Trophoblast cell (in vitro differentiated cells and primary cell): ENCODE data around the gene BANF2.

Source experiments
- DNase-seq, 2 donors: peaks; one replicate each; pipeline ENCODE4 v3.0.0-alpha.2; 2016
- H2AFZ ChIP-seq: 2 replicates; pipeline ENCODE4 v1.6.1; 2013; ENCODE audit warnings: low read length, moderate library complexity, mild to moderate bottlenecking; ENCODE audit not compliant: insufficient read depth, poor library complexity
- H2AK5ac ChIP-seq: 2 replicates; pipeline ENCODE4 v1.6.1; 2013; ENCODE audit warnings: mild to moderate bottlenecking, low read length
- H2BK120ac ChIP-seq: 2 replicates; pipeline ENCODE4 v1.6.1; 2013; ENCODE audit warnings: low read length, mild to moderate bottlenecking, moderate library complexity; ENCODE audit not compliant: insufficient read depth, poor library complexity
- H2BK12ac ChIP-seq: 2 replicates; pipeline ENCODE4 v1.6.1; 2013; ENCODE audit warnings: mild to moderate bottlenecking, low read length, moderate library complexity
- H2BK5ac ChIP-seq: 2 replicates; pipeline ENCODE4 v1.6.1; 2013; ENCODE audit warnings: low read length, low read depth, moderate library complexity, mild to moderate bottlenecking; ENCODE audit not compliant: poor library complexity
- H3K14ac ChIP-seq: 2 replicates; pipeline ENCODE4 v1.6.1; 2013; ENCODE audit warnings: mild to moderate bottlenecking, low read length
- H3K18ac ChIP-seq: 2 replicates; pipeline ENCODE4 v1.6.1; 2013; ENCODE audit warnings: mild to moderate bottlenecking, low read length
- H3K23ac ChIP-seq: 2 replicates; pipeline ENCODE4 v1.6.1; 2013; ENCODE audit warnings: low read length
- H3K27ac ChIP-seq: 2 replicates; pipeline ENCODE4 v1.5.1; 2013; ENCODE audit warnings: low read depth, mild to moderate bottlenecking, inconsistent platforms, low read length, moderate library complexity
- H3K27me3 ChIP-seq: 2 replicates; pipeline ENCODE4 v1.6.1; 2013; ENCODE audit warnings: inconsistent platforms, mild to moderate bottlenecking, low read length, moderate library complexity; ENCODE audit not compliant: insufficient read depth
- H3K36me3 ChIP-seq, 2 experiments: 1 replicate in 1 of 2; 2 replicates in 1 of 2; pipeline ENCODE4 v1.6.1; 2013; ENCODE audit warnings: low read length in 2 of 2, mild to moderate bottlenecking in 2 of 2, moderate library complexity in 1 of 2; ENCODE audit not compliant: insufficient read depth in 2 of 2, control insufficient read depth in 1 of 2
- H3K4ac ChIP-seq: 2 replicates; pipeline ENCODE4 v1.6.1; 2013; ENCODE audit warnings: low read depth, mild to moderate bottlenecking, low read length, moderate library complexity
- H3K4me1 ChIP-seq, 2 experiments: 1 replicate in 1 of 2; 2 replicates in 1 of 2; pipeline ENCODE4 v1.6.1; 2013; ENCODE audit warnings: low read length in 2 of 2, mild to moderate bottlenecking in 2 of 2, moderate library complexity in 1 of 2; ENCODE audit not compliant: insufficient read depth in 2 of 2, control insufficient read depth in 1 of 2
- H3K4me2 ChIP-seq: 2 replicates; pipeline ENCODE4 v1.6.1; 2013; ENCODE audit warnings: inconsistent platforms, mild to moderate bottlenecking, low read length, moderate library complexity
- H3K4me3 ChIP-seq: 2 replicates; pipeline ENCODE4 v1.5.1; 2013; ENCODE audit warnings: mild to moderate bottlenecking, low read depth, low read length, inconsistent platforms
- H3K79me1 ChIP-seq: one replicate; pipeline ENCODE4 v1.6.1; 2013; ENCODE audit warnings: low read length
- H3K79me2 ChIP-seq: 2 replicates; pipeline ENCODE4 v1.6.1; 2013; ENCODE audit warnings: low read length, mild to moderate bottlenecking; ENCODE audit not compliant: control insufficient read depth, insufficient read depth, poor library complexity
- H3K9ac ChIP-seq: 2 replicates; pipeline ENCODE4 v1.6.1; 2013; ENCODE audit warnings: mild to moderate bottlenecking, low read length
- H3K9me3 ChIP-seq: 2 replicates; pipeline ENCODE4 v1.6.1; 2013; ENCODE audit warnings: low read depth, mild to moderate bottlenecking, control low read depth, inconsistent platforms, low read length; ENCODE audit not compliant: insufficient read depth
- H4K12ac ChIP-seq: 2 replicates; pipeline ENCODE4 v1.6.1; 2013; ENCODE audit warnings: low read depth, mild to moderate bottlenecking, low read length, moderate library complexity
- H4K8ac ChIP-seq: 2 replicates; pipeline ENCODE4 v1.6.1; 2013; ENCODE audit warnings: low read depth, mild to moderate bottlenecking, low read length, moderate library complexity
- H4K91ac ChIP-seq: one replicate; pipeline ENCODE4 v1.6.1; 2013; ENCODE audit warnings: low read depth, mild to moderate bottlenecking, low read length, moderate library complexity
- WGBS: extraction: QIAGEN DNeasy Blood & Tissue Kit; methylation state at CpG from one replicate; pipeline ENCODE4 v1.1.7; 2013; ENCODE audit warnings: missing lambda C conversion rate; ENCODE audit not compliant: insufficient read length, insufficient coverage; ENCODE audit errors: extremely low coverage; 5-methylcytosine and 5-hydroxymethylcytosine counted together

Gene BANF2

DNA sequence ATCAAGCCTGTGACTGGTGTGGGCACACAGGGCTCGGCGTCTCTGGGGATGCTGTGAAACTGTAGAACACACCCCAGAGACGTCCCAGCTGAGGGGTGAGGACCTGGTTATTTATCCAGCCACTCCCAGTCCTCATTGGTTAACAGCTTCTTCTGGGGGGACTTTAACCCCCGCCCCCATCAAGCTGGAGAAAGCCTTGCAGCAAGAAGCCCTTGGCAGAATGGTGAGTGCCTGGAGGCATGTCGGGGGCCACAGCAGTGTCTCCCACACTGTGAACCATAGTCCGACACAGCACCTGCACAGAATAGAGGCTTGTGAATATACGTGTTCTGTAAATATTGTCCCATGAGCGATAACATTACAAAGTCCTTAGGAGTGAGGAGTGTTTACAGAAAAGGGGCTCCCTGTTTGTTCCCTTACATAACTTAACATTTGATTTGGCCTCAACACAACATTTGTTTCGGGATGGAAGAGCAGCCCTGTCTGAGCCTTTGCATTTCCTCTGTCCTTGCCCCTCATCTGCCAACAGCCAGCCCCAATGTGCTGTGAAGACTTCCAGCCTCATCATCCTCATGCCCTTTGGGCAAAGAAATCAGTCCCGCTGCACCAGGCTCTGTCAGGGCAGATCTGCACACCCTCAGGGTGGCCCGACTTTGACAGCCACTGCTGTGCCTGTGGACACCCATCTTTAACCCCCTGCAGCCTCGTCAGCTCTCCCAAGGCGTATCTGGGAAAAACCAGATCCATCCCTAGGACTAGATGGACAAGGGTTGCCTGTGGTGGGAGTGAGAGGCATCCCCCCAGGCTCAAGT, 15.5 kb upstream of the BANF2 start:
- Histone ChIP-seq H3K9me3 (peaks cover 2% of the 10 kb centered on the region), H2AK5ac (no peak overlapping the region), H3K4me1 (peaks cover 9 to 20% of the 10 kb centered on the region in 2 experiments), H3K23ac (no peak overlapping the region), H3K4me2 (no peak overlapping the region), H3K79me1 (peaks cover 13% of the 10 kb centered on the region), H3K9ac (no peak overlapping the region), H2BK12ac (no peak overlapping the region), H2BK5ac (no peak overlapping the region), H3K27me3 (no peaks in the 10 kb centered on the region), H3K36me3 (peaks cover 2% of the 10 kb centered on the region in 2 experiments), H3K14ac (no peak overlapping the region), H4K91ac (no peak overlapping the region), H2BK120ac (no peak overlapping the region), H3K18ac (no peak overlapping the region), H3K4me3 (no peak overlapping the region), H3K79me2 (peaks cover 14% of the 10 kb centered on the region), H4K8ac (no peak overlapping the region), H3K4ac (no peak overlapping the region), H2AFZ (no peak overlapping the region), H3K27ac (no peak overlapping the region), H4K12ac (no peak overlapping the region)
- no CpG with 5 or more reads among the region's 13 CpGs for WGBS
- DNase-seq = no peak

DNA sequence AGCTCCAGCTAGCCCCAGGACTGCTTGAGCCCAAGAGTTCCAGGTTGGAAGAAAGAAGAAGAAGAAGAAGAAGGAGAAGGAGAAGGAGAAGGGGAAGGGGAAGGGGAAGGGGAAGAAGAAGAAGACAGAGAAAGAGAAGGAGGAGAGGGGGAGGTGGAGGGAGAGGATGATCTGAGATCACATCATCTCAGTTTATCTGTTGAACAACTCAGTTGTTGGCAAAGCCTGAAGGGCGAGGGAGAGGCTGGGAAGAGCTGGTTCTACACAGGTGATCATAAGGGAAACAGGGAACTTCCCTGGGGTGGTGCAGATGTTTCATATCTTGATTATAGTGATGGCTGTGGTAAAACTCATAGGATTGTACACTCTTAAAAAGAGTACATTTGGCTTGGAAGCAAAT, 14.6 kb upstream of the BANF2 start:
- WGBS = no CpG with 5 or more reads among the region's 1 CpG
- no peak overlapping the region for H4K91ac ChIP-seq
- H3K4me1 ChIP-seq = peaks cover 5 to 15% of the 10 kb centered on the region in 2 experiments
- H3K4me3 ChIP-seq = no peak overlapping the region
- H3K27ac ChIP-seq = no peak overlapping the region
- H3K14ac ChIP-seq = no peak overlapping the region
- no peak overlapping the region for H2AK5ac ChIP-seq
- H3K18ac ChIP-seq = no peak overlapping the region
- no peak overlapping the region for H3K4me2 ChIP-seq
- H3K23ac ChIP-seq = no peak overlapping the region
- H2BK12ac ChIP-seq = no peak overlapping the region
- no peak overlapping the region for H2BK5ac ChIP-seq
- no peak overlapping the region for H3K4ac ChIP-seq
- no peak overlapping the region for H4K12ac ChIP-seq
- H3K79me2 ChIP-seq = peaks cover 13% of the 10 kb centered on the region
- no peak overlapping the region for H3K9ac ChIP-seq
- H3K79me1 ChIP-seq = peaks cover 13% of the 10 kb centered on the region
- H3K9me3 ChIP-seq = peaks cover 2% of the 10 kb centered on the region
- H3K36me3 ChIP-seq = no peaks in the 10 kb centered on the region
- no peak overlapping the region for H2BK120ac ChIP-seq
- DNase-seq = no peak
- no peaks in the 10 kb centered on the region for H3K27me3 ChIP-seq
- no peak overlapping the region for H2AFZ ChIP-seq
- H4K8ac ChIP-seq = no peak overlapping the region

DNA sequence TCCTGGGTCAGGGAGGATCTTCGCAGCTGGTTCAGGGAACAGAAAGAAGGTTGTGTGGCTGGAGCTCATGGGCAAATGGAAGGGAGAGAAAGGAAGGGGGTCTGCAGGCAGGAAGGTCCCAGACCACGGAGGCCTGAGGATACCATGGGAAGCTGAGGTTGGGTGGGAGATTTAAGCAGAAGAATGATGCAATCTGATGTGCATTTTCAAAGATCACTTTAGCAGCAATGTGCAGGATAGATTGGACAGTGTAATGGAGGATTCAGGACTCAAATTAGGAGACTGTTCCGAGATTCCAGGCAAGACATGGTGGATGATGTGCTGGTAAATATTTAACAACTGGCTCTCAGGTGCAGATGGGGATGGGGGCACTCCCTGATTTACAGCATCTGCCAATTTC, 12.0 kb upstream of the BANF2 start:
- no peak overlapping the region for H3K4me2 ChIP-seq
- no peak for DNase-seq
- no peak overlapping the region for H2BK5ac ChIP-seq
- no peak overlapping the region for H3K23ac ChIP-seq
- no peaks in the 10 kb centered on the region for H3K27me3 ChIP-seq
- H3K9ac ChIP-seq = no peak overlapping the region
- no peak overlapping the region for H4K8ac ChIP-seq
- no peak overlapping the region for H3K14ac ChIP-seq
- no peak overlapping the region for H3K27ac ChIP-seq
- no peak overlapping the region for H4K91ac ChIP-seq
- no peak overlapping the region for H2AK5ac ChIP-seq
- H3K4me1 ChIP-seq = peaks cover 1 to 7% of the 10 kb centered on the region in 2 experiments
- H3K36me3 ChIP-seq = no peaks in the 10 kb centered on the region
- no peak overlapping the region for H3K4ac ChIP-seq
- no peak overlapping the region for H3K4me3 ChIP-seq
- no peaks in the 10 kb centered on the region for H3K79me1 ChIP-seq
- no peak overlapping the region for H2AFZ ChIP-seq
- H3K18ac ChIP-seq = no peak overlapping the region
- no peak overlapping the region for H2BK12ac ChIP-seq
- no CpG with 5 or more reads among the region's 3 CpGs for WGBS
- H3K9me3 ChIP-seq = peaks cover 2% of the 10 kb centered on the region
- H4K12ac ChIP-seq = no peak overlapping the region
- H3K79me2 ChIP-seq = no peaks in the 10 kb centered on the region
- H2BK120ac ChIP-seq = no peak overlapping the region

DNA sequence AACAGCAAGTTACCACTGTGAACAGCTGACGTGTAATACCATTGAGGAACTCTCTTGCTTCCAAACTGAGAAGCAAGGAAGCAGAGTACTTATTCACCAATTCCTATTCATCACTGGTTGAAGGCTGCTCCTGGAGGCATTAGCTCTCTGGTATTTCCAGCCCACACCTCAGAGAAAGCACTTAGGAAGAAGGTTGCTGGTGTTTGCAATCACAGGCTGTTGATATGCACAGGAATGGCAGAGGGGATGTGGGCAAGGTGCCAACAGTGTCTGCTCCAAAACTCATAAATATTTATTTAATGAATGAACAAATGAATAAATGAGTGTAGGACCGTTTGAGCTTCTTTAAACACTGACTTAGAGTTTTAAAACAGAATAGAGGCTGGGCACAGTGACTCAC, 10.8 kb upstream of the BANF2 start:
- Histone ChIP-seq H4K8ac (no peak overlapping the region), H3K4ac (no peak overlapping the region), H2AFZ (no peak overlapping the region), H3K36me3 (no peaks in the 10 kb centered on the region), H3K18ac (no peak overlapping the region), H4K91ac (no peak overlapping the region), H3K4me3 (no peak overlapping the region), H2BK5ac (no peak overlapping the region), H3K27ac (no peak overlapping the region), H3K79me2 (no peaks in the 10 kb centered on the region), H3K4me1 (peaks cover 0 to 6% of the 10 kb centered on the region in 2 experiments), H2BK12ac (no peak overlapping the region), H2AK5ac (no peak overlapping the region), H3K27me3 (no peaks in the 10 kb centered on the region), H3K79me1 (no peaks in the 10 kb centered on the region), H3K14ac (no peak overlapping the region), H3K4me2 (no peak overlapping the region), H2BK120ac (no peak overlapping the region), H3K23ac (no peak overlapping the region), H3K9ac (no peak overlapping the region), H4K12ac (no peak overlapping the region), H3K9me3 (peaks cover 2% of the 10 kb centered on the region)
- WGBS = no CpG with 5 or more reads among the region's 2 CpGs
- no peak for DNase-seq
